COLO668 (cell line): ENCODE measurements around the gene PDE7B.
"Not testable (repeated sequence)": the region's sequence is repeated elsewhere in the genome, so short reads cannot be mapped to it uniquely, and the experiment has no call there.

Experiments
- DNase-seq: peaks from one replicate; lab custom pipeline; 2025; ENCODE audit not compliant: unreplicated experiment; lab: John Stamatoyannopoulos, UW

Gene PDE7B

DNA sequence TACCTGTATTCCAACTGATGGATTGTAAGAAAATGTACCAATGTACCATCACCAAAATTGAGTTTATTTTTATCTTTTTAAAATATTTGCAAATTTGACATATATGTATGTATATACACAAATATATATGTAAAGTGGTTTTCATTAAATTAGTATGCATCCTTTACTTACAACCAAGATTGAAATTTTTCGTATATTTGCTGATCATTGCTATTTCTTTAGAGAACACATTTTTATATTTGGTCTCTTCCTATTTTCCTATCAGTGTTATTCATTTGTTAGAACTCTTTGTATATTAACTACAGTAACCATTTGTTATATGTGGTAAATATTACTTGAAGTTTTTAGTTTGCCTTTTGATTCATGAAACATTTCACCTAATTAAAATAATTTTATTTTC, 324.4 kb downstream of the PDE7B start:
- no peak for DNase-seq

- no peak for DNase-seq
These were observed 327.2 kb downstream of the PDE7B start for GRCh38 chr6:136178749-136179148.

DNA sequence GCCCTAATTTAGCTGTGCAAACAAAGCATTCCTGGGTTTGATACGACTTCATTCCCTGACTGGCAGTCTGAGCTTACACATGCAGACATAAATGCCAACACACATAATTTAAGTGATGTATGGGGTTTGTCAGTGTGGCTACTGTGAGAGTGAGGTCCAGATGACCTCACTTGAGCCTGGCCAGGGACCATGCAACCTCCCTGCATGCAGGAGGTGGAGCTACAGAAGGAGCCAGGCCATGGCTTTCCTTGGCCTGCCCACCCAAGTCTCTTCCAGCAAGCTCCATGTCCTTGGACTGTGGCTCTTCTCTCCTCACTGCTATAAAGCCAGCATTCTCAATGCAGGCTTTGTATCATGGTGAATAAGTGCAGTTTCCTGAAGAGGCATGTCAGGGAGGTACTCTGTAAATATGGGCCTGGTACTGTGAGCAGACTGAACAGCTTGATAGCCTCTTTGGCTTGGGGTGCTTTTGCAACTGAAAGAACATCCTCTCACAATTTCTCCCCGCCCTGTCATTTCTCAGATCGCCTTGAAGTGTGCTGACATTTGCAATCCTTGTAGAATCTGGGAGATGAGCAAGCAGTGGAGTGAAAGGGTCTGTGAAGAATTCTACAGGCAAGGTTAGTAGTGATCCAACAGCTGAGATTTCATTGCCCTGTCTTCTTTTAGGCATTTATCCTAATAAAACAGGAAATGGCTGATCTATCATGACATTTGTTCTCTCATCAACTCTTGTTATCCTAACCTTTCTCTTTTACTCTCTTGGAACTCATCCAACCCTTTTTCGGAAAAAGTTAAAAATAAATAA, 329.4 kb downstream of the PDE7B start:
- DNase-seq, result no peak

DNA sequence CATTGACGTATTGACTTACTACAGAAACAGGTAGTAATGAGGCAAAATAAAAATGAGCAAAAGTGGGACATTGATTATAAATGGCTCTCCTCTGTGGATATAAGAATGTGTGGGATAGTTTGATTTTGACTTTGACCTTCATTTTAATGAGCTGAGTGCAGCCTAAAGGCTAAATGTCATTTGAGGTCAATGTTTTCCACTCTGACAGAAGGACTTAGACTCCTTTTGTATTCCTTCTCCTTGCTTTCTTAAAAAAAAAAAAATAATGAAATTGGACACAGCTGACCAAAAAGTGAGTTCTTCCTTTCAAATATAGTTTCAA, 330.0 kb downstream of the PDE7B start:
- DNase-seq, result no peak

DNA sequence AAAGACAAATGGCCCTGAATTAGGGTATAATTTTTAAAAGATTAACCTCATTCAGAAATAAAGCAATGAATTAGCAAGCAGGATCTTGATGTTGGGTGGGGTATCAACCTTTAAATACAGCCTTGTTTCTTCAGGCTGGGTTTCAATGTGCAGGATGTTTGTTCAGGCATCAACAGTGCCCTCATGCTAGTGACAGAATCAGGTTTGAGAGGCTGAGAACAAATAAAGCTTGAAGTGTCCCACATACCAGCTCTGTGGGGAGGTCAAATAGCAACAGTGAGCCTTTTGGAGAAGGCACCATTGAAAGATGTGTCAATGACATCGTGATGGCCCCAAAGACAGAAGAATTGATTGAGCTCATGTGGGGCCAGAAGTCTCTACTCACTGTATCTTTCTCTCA, 330.4 kb downstream of the PDE7B start:
- no peak for DNase-seq

DNA sequence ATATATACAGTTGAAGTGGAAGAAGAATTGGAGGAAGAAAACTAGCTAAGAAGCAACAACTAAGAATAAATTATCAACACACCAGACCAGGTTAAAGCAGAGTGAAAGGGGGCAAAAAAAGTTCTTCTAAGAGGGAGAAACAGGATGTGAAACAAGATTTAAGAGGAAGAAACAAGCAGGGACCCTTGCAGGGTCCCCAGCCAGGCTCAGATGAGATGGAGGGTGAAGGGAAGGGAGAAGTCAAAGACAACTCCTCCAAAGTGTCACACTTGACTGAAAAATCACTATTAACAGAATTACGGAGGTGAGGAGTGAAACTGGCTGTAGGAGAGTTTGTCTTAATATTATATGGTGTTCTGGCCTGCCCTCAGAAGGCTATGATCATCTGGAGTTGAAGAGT, 333.2 kb downstream of the PDE7B start:
- no peak for DNase-seq

DNA sequence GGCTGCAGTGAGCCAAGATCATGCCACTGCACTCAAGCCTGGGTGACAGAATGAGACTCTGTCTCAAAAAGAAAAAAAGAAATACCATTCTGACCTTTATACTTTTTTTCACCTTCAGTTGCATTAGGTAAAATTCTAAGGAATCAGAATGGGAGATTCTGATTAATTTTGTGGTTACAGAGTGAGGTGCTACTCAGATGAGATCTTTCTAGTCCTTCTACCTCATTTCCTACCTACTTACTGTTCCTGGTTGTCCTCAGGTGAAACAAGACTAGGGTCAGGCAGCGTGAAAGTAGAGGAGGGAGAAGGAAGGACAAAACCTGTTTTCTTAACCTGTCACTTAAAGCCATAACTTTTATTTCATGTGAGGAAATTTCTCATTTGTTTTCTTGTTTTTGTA, 334.9 kb downstream of the PDE7B start:
- no peak for DNase-seq

DNA sequence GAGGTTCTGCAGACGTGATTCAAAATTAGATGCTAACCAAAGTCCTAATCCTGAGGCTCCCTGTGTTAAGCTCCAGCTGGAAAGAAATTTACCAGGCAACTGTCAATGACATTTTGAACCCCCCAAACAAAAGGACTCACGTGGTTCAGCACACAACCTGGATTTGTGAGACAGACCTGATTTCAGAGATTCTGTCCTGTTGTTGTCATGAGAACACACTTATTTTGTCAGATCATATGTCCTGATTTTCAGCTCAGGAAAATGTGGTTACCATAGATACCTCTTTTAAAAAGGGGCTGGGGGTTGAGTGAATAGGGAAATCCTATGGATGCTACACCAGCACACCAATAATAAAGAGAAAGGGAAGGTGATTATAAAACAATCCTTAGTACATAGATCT, 337.0 kb downstream of the PDE7B start:
- no peak for DNase-seq

GRCh38 chr6:136189104-136189503, 337.6 kb downstream of the PDE7B start:
- no peak for DNase-seq

GRCh38 chr6:136191606-136192312, 340.3 kb downstream of the PDE7B start:
- DNase-seq, result no peak

- no peak for DNase-seq
These were observed 341.4 kb downstream of the PDE7B start for GRCh38 chr6:136192902-136193301.

- no peak for DNase-seq
These were observed 350.2 kb downstream of the PDE7B start for GRCh38 chr6:136201732-136202131.

DNA sequence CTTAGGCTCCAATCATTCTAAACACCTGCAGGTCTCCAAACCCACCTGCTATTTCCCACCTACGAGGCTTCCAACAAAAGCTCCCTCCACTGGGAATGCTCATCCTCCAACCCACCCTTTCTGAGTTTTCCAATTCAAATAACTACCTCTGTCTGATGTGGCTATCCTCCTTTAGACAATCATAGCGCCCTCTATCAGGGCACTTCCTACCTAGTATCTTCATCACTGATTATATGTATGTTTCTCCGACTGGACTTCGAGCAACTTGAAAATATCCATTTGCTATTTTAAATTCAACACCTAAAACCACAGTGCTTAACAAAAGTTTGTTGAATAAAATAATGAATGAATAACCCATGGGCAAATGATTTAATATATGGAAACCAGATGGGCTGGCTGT, 357.3 kb downstream of the PDE7B start:
- DNase-seq, result no peak

DNA sequence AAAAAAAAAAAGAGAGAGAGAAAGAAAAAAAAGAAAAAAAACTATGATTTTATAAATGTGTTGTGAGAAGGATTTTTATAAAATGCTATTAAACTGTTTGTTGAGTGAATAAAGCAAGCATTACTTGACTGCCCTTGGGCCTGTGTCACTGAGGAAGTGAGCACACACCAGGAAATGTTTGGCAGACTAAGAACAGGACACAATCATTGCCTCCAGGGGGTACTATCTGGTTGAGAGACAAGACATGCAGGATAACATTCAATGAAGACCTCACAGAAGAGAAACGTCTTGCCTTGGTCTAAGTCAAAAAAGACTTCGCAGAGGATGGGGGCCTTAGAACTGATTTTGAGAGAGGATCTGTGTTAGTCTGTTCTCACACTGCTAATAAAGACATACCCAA, 358.0 kb downstream of the PDE7B start:
- DNase-seq, result no peak

DNA sequence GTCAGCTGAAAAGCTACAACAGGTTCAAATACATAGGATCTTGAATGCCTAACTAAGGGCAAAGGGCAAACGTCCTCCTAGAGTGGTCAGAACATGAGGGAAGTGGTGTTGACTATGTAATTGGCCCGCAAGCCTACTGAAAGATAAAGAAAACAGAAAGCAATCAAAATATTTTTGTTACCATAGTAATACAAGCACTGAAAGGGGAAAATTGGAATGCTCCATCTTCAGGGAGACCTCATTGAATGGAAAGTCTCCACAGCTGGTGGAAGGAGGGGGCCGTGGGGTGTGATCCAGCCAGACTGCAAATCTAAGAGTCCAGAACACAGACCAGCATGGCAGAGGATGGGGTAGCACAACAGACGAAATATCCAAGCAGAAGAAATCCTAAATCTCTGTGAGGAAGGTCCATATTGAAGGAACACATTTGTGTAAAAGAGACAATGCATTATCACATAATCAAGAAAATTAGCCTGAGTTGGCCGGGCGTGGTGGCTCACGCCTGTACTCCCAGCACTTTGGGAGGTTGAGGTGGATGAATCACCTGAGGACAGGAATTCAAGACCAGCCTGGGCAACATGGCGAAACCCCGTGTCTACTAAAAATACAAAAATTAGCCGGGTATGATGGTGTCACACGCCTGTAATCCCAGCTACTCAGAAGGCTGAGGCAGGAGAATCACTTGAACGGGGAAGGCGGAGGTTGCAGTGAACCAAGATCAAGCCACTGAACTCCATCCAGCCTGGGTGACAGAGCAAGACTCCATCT, 359.1 kb downstream of the PDE7B start:
- DNase-seq, result no peak

DNA sequence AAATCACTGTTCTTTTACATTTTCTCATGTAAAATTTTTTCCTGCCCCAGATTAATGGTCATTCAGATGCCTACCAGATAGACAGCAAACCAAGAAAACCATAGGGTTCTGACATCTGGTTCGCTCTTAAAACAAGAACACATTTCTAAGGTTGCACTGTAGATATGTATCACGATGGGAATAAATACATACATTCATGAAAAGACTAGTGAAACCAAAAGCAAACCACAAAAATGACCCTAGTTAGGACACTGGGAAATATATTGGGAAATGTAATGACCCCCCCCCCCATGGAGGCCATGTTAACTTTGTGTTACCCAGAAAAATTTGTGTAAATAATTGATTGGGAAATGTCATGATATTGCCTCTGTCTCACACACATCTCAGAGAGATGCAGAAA, 361.1 kb downstream of the PDE7B start:
- DNase-seq, result no peak

- DNase-seq, result no peak
These were observed 361.6 kb downstream of the PDE7B start for GRCh38 chr6:136213012-136213539.

DNA sequence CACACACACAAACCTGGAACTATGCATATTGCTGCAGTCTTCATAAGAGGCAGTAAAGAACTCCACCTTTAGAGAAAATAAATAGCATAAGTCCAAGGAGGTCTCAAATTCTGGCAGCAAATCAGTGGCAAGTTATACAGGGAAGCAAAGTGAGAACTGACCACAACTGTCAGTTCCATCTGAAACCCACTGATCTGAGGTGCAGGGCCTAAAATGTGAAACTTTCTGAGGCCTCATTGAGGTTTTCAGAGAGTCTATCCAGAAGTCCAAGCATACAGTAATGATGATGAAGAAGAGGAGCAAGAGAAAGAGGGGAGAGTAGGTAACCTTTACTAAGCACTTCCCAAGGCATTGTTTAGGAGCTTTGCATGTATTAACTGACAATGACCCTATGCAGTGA, 362.4 kb downstream of the PDE7B start:
- no peak for DNase-seq

GRCh38 chr6:136216503-136217401, 365.3 kb downstream of the PDE7B start:
- DNase-seq, result no peak

GRCh38 chr6:136224974-136225373, 373.5 kb downstream of the PDE7B start:
- not testable (repeated sequence) for DNase-seq

GRCh38 chr6:136225496-136225895, 374.0 kb downstream of the PDE7B start:
- no peak for DNase-seq
